AG04450 (cell line): ENCODE data around the gene SLC4A9. TPM values are rescaled to one million over a fixed set of nuclear protein-coding genes. Genes with fewer than 3 reads are reported as not detected.

ENCODE experiments used
- CTCF ChIA-PET: fragments of 300-600, 350-600 bp; formaldehyde crosslinking; extraction: SDS; loops from one replicate; lab custom pipeline; 2022; ENCODE audit warnings: antibody characterized with exemption, inconsistent platforms; lab: Charles Lee
- POLR2A ChIA-PET: fragments of 350-600 bp; formaldehyde crosslinking; extraction: SDS; loops from one replicate; lab custom pipeline; 2021; ENCODE audit warnings: antibody characterized with exemption, inconsistent platforms; lab: Yijun Ruan, JAX
- DNase-seq: peaks from one replicate; pipeline ENCODE4 v3.0.0-alpha.2; 2011; ENCODE audit warnings: low read depth, low spot score
- H3K27ac ChIP-seq: one replicate; pipeline ENCODE4 v1.5.1; 2012; ENCODE audit warnings: low read depth, low read length, control low read depth
- H3K27me3 ChIP-seq: one replicate; pipeline ENCODE4 v1.6.0; 2012; ENCODE audit warnings: low read length; ENCODE audit not compliant: control insufficient read depth, insufficient read depth
- H3K4me3 ChIP-seq: 2 replicates; pipeline ENCODE4 v1.5.1; 2011; ENCODE audit warnings: mild to moderate bottlenecking, low read depth, low read length, control low read depth
- H3K9me3 ChIP-seq: 2 replicates; pipeline ENCODE4 v1.5.1; 2012; ENCODE audit warnings: low read length; ENCODE audit not compliant: control insufficient read depth, insufficient read depth
- CTCF ChIP-seq: IDR thresholded peaks from 2 replicates; pipeline ENCODE4 v1.5.1; 2011; ENCODE audit warnings: low read depth, low read length, control low read depth, inconsistent platforms
- polyA plus RNA-seq: library from polyadenylated mRNA; depleted of rRNA; stranded (reverse); fragments of >200 nt; gene quantifications from 2 replicates; pipeline ENCODE4 v1.2.3, GENCODE V29; 2011

Gene SLC4A9
- polyA plus RNA-seq, 1 experiment: not detected

- H3K27me3 ChIP-seq: no peaks in the 10 kb centered on the region
- TF ChIP-seq CTCF: no peak
- CTCF ChIA-PET: interaction anchor here (0.7 to 18.1 kb wide), 15 partner anchors 8 to 199 kb away, joined by 3 to 806 read pairs (median 5); no protein-coding TSS in a partner anchor
- DNase-seq: no peak
- H3K9me3 ChIP-seq: no peaks in the 10 kb centered on the region
- peak overlapping the region; percentile 78 for H3K4me3 ChIP-seq
- no peak overlapping the region for H3K27ac ChIP-seq
- POLR2A ChIA-PET: interaction anchor here (0.7 to 3.2 kb wide), 5 partner anchors 8 to 101 kb away, joined by 3 to 62 read pairs (median 11); no protein-coding TSS in a partner anchor
Observed at GRCh38 chr5:140344683-140345423, 15.1 kb upstream of the SLC4A9 start.

DNA sequence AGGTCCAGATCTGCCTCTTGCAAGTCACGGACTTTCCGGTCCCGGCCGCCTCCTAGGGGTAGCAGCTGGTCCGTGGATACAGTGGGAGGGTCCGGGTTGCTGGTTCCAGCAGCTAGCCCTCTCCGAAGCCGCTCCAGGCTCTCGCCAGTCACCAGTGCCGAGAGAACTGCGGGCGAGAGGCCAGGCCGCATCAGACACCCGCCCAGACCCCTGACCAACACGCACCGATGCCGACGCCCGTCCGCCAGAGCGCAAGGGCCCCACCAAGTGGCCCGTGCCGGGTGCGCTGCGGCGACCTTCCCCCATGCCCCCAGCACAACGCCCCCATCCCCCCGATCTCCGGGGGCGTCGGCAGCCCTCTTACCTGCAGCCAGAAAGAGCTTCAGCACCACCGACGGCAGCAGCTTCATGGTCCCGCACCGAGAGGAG, 14.1 kb upstream of the SLC4A9 start:
- Histone ChIP-seq H3K27ac (no peak overlapping the region), H3K27me3 (no peaks in the 10 kb centered on the region), H3K9me3 (no peaks in the 10 kb centered on the region), H3K4me3 (peak overlapping the region; percentile 78)
- peak; percentile 53 for TF ChIP-seq CTCF
- no peak for DNase-seq
- POLR2A ChIA-PET: interaction anchor here (0.6 to 3.2 kb wide), 22 partner anchors 8 to 171 kb away, joined by 3 to 62 read pairs (median 6); partner anchors contain the start of genes CYSTM1 and PFDN1
- CTCF ChIA-PET: interaction anchor here (0.5 to 18.1 kb wide), 29 partner anchors 9 to 238 kb away, joined by 3 to 806 read pairs (median 6); partner anchors contain the start of gene PFDN1

DNA sequence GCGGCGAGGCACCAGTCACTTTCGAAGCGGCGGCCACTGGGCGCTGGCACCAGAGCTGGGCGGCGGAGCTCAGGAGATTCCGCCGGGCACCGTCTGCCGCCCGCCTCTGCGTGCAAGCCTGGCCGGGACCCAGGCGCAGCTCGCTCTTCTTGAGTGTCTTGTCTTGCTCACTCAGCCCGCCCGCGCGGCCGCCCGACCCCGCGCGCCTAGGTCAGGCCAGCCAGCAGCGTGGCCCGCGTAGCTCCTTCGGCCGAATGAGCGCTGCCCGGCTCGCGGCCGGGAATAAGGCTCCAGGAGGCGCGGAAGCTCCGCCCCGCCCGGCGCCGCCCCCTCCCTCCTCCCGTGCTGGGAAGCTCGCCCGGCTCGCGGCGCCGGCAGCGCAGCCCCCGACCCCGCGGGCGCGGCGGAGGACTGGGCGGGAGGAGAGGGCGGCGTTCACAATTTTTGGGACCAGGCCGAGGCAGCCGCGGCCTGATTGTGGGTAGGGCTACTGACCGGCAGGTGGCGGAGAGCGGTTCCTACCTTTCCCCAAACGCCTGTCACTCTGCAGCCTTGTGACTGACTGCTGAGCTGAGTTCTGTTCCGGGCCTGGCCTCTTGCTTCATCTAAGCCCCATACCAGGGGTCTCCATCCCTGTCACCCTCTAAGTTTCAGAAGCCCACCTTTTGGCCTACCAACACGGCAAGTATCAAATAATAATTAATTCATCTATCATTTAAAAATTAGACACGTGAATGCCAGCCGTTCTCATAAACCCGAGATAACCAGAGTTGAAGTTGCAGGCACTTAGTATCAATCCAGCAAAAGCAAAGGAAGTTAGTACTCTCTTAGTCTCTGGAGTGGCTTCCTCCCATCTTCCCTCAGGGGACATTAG, 13.4 kb upstream of the SLC4A9 start, which contains the start of gene HBEGF:
HBEGF (minus strand) TSS at position 256 of the 874 bp plus-strand sequence. CDS start 275 bp downstream, outside the sequence.
- DNase-seq: no peak
- Histone ChIP-seq H3K4me3 (peak within 1 kb of the TSS; percentile 78), H3K27ac (no peak within 1 kb of the TSS), H3K9me3 (no peaks in the 10 kb centered on the region), H3K27me3 (no peaks in the 10 kb centered on the region)
- TF ChIP-seq CTCF: peak; percentile 49
- ChIA-PET CTCF (interaction anchor here (0.5 to 18.1 kb wide), 29 partner anchors 9 to 239 kb away, joined by 3 to 806 read pairs (median 6); partner anchors contain the start of gene PFDN1), POLR2A (interaction anchor here (0.6 to 3.2 kb wide), 25 partner anchors 8 to 172 kb away, joined by 3 to 62 read pairs (median 5); partner anchors contain the start of genes CYSTM1 and PFDN1)

DNA sequence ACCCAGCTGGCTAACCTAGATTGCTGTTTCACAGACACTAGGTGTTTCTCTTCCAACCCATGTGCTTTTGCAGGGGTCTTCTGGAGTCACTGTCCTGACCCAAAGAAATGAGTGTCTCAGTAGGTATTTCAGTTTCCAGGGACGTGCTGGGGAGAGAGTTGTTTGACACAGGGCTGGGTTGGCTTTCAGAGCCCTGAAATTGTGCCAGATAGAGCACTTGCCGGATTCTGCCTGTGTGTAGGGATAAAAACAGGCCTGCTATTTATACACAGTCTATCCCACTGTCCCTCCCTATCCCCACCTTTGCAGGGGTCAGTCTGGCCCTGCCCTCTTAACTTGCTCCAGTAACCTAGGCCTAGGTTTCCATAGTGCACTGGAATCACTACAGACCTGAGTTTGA, 12.6 kb upstream of the SLC4A9 start:
- no peaks in the 10 kb centered on the region for H3K9me3 ChIP-seq
- CTCF ChIA-PET: interaction anchor here (0.8 to 18.1 kb wide), 12 partner anchors 8 to 134 kb away, joined by 3 to 806 read pairs (median 10); partner anchors contain the start of gene SLC4A9
- no peak overlapping the region for H3K27ac ChIP-seq
- POLR2A ChIA-PET: interaction anchor here (0.9 to 3.2 kb wide), 3 partner anchors 86 to 108 kb away, joined by 5 to 62 read pairs (median 7); no protein-coding TSS in a partner anchor
- no peak for DNase-seq
- TF ChIP-seq CTCF: no peak
- no peak overlapping the region for H3K4me3 ChIP-seq
- no peaks in the 10 kb centered on the region for H3K27me3 ChIP-seq
